IPS DF 6.9 (cell line): ENCODE results near the gene TDRD7.
"Not testable (repeated sequence)": the region's sequence is repeated elsewhere in the genome, so short reads cannot be mapped to it uniquely, and the experiment has no call there.

Experiments used
- DNase-seq: peaks from one replicate; pipeline ENCODE4 v3.0.0-alpha.2; 2013; ENCODE audit warnings: low read depth, low spot score
- H3K27ac ChIP-seq: one replicate; pipeline ENCODE4 v1.5.1; 2013; ENCODE audit warnings: low read length, control low read depth
- H3K27me3 ChIP-seq: 2 replicates; pipeline ENCODE4 v1.6.1; 2013; ENCODE audit warnings: mild to moderate bottlenecking, low read length; ENCODE audit not compliant: control insufficient read depth, insufficient read depth
- H3K36me3 ChIP-seq: 2 replicates; pipeline ENCODE4 v1.6.1; 2013; ENCODE audit warnings: low read length; ENCODE audit not compliant: control insufficient read depth, insufficient read depth
- H3K4me1 ChIP-seq: 2 replicates; pipeline ENCODE4 v1.6.1; 2013; ENCODE audit warnings: low read length; ENCODE audit not compliant: control insufficient read depth, insufficient read depth
- H3K4me3 ChIP-seq: 2 replicates; pipeline ENCODE4 v1.5.1; 2013; ENCODE audit warnings: mild to moderate bottlenecking, low read length
- H3K9me3 ChIP-seq: 2 replicates; pipeline ENCODE4 v1.6.1; 2013; ENCODE audit warnings: low read length, inconsistent platforms; ENCODE audit not compliant: control insufficient read depth, insufficient read depth
- WGBS: extraction: QIAGEN DNeasy Blood & Tissue Kit; methylation state at CpG from one replicate; pipeline ENCODE4 v1.1.7; 2013; ENCODE audit warnings: mixed read lengths, missing lambda C conversion rate; ENCODE audit not compliant: insufficient read length, insufficient coverage; 5-methylcytosine and 5-hydroxymethylcytosine counted together

Gene TDRD7

GRCh38 chr9:97498846-97499245 lies 87.0 kb downstream of the TDRD7 start:
- H3K27me3 ChIP-seq = peaks cover 25% of the 10 kb centered on the region
- not testable (repeated sequence) for H3K9me3 ChIP-seq, H3K27ac ChIP-seq, H3K4me3 ChIP-seq, H3K36me3 ChIP-seq, H3K4me1 ChIP-seq, DNase-seq
- WGBS = no CpG with 5 or more reads among the region's 5 CpGs

- Histone ChIP-seq H3K27ac (no peak overlapping the region), H3K9me3 (no peaks in the 10 kb centered on the region; the same call in 1 of the 2 replicates), H3K4me3 (no peak overlapping the region), H3K4me1 (no peaks in the 10 kb centered on the region), H3K27me3 (peaks cover 27% of the 10 kb centered on the region), H3K36me3 (no peaks in the 10 kb centered on the region)
- no CpG with 5 or more reads among the region's 5 CpGs for WGBS
- no peak for DNase-seq
These were observed 88.4 kb downstream of the TDRD7 start for GRCh38 chr9:97500263-97500662.

GRCh38 chr9:97500765-97501176 lies 88.9 kb downstream of the TDRD7 start:
- no peaks in the 10 kb centered on the region; the same call in 1 of the 2 replicates for H3K9me3 ChIP-seq
- no CpG with 5 or more reads among the region's 6 CpGs for WGBS
- no peaks in the 10 kb centered on the region for H3K36me3 ChIP-seq
- peaks cover 27% of the 10 kb centered on the region for H3K27me3 ChIP-seq
- H3K4me3 ChIP-seq = peak overlapping the region; percentile 39; the same call in 1 of the 2 replicates
- H3K27ac ChIP-seq = no peak overlapping the region
- H3K4me1 ChIP-seq = no peaks in the 10 kb centered on the region
- no peak for DNase-seq

- Histone ChIP-seq H3K4me1 (no peaks in the 10 kb centered on the region), H3K27ac (no peak within 1 kb of the TSS), H3K27me3 (peaks cover 27% of the 10 kb centered on the region), H3K36me3 (no peaks in the 10 kb centered on the region), H3K4me3 (peak within 1 kb of the TSS; percentile 62; the same call in 1 of the 2 replicates), H3K9me3 (no peaks in the 10 kb centered on the region)
- no CpG with 5 or more reads among the region's 87 CpGs for WGBS
- DNase-seq = no peak
These were observed 89.5 kb downstream of the TDRD7 start, which contains the start of gene TMOD1 for GRCh38 chr9:97501177-97501971. TMOD1 (plus strand) TSS chr9:97501666; CDS start chr9:97524189, 22,523 bp downstream.

- no peak for DNase-seq
- Histone ChIP-seq H3K27ac (no peak overlapping the region), H3K36me3 (no peaks in the 10 kb centered on the region), H3K9me3 (no peaks in the 10 kb centered on the region), H3K27me3 (peaks cover 27% of the 10 kb centered on the region), H3K4me1 (no peaks in the 10 kb centered on the region), H3K4me3 (peak overlapping the region; percentile 62; the same call in 1 of the 2 replicates)
- no CpG with 5 or more reads among the region's 30 CpGs for WGBS
These were observed 90.0 kb downstream of the TDRD7 start for GRCh38 chr9:97501972-97502221.

- no peaks in the 10 kb centered on the region for H3K4me1 ChIP-seq
- DNase-seq = no peak
- peak overlapping the region; percentile 62; the same call in 1 of the 2 replicates for H3K4me3 ChIP-seq
- H3K27me3 ChIP-seq = peaks cover 27% of the 10 kb centered on the region
- no peaks in the 10 kb centered on the region for H3K36me3 ChIP-seq
- no peaks in the 10 kb centered on the region for H3K9me3 ChIP-seq
- no CpG with 5 or more reads among the region's 49 CpGs for WGBS
- no peak overlapping the region for H3K27ac ChIP-seq
These were observed 90.5 kb downstream of the TDRD7 start for GRCh38 chr9:97502222-97502983.

- Histone ChIP-seq H3K27ac (no peak overlapping the region), H3K4me1 (no peaks in the 10 kb centered on the region), H3K27me3 (peaks cover 27% of the 10 kb centered on the region), H3K4me3 (peak overlapping the region; percentile 62; the same call in 1 of the 2 replicates), H3K9me3 (no peaks in the 10 kb centered on the region), H3K36me3 (no peaks in the 10 kb centered on the region)
- WGBS = no CpG with 5 or more reads among the region's 17 CpGs
- no peak for DNase-seq
These were observed 91.3 kb downstream of the TDRD7 start for GRCh38 chr9:97502984-97503861.

DNA sequence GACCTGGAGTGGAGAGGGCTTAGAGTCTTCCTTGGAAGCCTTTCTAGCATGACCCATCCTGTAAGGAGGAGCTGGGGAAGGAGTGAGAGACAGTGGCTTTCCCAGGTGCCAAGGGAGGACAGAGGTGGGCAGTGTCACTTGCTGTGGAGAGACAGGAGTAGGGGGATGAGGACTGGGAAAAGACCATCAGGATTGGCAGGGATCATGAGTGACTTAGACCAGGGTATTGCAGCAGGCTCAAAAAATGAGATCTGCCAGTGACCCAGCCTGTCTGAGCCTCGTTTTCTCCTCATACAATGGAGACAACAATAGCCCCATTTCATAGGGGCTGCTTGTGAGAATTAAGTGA lies 91.9 kb downstream of the TDRD7 start:
- no peak overlapping the region for H3K27ac ChIP-seq
- H3K27me3 ChIP-seq = peaks cover 27% of the 10 kb centered on the region
- no peaks in the 10 kb centered on the region for H3K9me3 ChIP-seq
- no peaks in the 10 kb centered on the region for H3K4me1 ChIP-seq
- DNase-seq = no peak
- WGBS = no CpG with 5 or more reads among the region's 1 CpG
- no peak overlapping the region for H3K4me3 ChIP-seq
- H3K36me3 ChIP-seq = no peaks in the 10 kb centered on the region

- peaks cover 24% of the 10 kb centered on the region for H3K27me3 ChIP-seq
- no CpG with 5 or more reads among the region's 8 CpGs for WGBS
- no peaks in the 10 kb centered on the region for H3K4me1 ChIP-seq
- H3K27ac ChIP-seq = no peak overlapping the region
- H3K9me3 ChIP-seq = no peaks in the 10 kb centered on the region
- no peak overlapping the region for H3K4me3 ChIP-seq
- DNase-seq = no peak
- no peaks in the 10 kb centered on the region for H3K36me3 ChIP-seq
These were observed 92.7 kb downstream of the TDRD7 start for GRCh38 chr9:97504381-97505216.
